GM18870 (cell line): ENCODE results near the gene DNAJC28.

Experiments
- ATAC-seq: cut with Tn5 transposase; IDR thresholded peaks from one replicate; pipeline ENCODE4 v1.9.1; 2021; ENCODE audit warnings: moderate library complexity; ENCODE audit not compliant: unreplicated experiment

The DNAJC28 gene

DNA sequence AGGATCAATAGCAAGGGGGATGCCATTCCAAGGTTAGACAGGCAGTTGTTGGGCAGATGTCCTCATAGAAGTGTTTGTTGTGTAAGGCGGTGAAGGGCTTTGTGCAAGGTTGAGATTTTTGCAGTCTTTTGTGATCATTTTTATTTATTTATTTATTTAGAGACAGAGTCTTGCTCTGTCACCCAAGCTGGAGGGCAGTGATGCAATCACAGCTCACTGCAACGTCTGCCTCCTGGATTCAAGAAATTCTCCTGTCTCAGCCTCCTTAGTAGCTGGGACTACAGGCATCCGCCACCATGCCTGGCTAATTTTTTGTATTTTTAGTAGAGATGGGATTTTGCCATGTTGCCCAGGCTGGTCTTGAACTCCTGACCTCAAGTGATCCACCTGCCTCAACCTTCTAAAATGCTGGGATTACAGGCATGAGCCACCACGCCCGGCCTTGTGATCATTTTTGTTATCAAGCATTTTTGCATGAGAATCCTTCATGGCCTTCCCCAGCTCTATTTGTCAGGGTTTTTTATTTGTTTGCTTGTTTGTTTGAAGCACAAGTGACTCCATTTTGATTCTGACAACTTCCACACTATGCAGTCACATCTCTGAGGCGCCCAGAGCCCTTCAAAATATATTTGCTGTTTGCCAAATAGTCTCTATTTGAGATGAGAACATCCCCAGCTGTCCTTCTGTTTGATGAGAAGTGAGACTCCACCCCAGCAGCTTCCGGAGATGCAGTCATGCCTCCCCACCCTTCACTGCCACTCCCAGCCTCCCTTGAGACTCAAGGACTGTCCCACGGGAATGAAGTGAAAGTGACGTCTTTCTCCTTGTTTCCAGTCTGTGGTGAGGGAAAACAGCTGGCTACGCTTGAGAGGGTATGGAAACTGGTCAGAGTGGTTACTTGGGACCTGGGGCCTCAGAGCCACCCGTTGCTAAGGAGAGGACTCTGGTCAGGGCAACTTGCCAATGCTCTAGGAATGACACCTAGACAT lies 49.7 kb downstream of the DNAJC28 start:
- ATAC-seq, result peak; percentile 65
